Posterior cingulate gyrus (tissue), 11 donors: ENCODE data around the gene CCDC43.
"Not testable (repeated sequence)": the region's sequence is repeated elsewhere in the genome, so short reads cannot be mapped to it uniquely, and the experiment has no call there.

Experiments used
- DNase-seq, 10 donors: peaks; one replicate each; pipeline versions ENCODE4 v3.0.0 to v3.0.0-alpha.2; 2020 to 2021; ENCODE audit warnings: mixed read lengths in 3 of 10
- intact Hi-C: fragments of 100-400 bp; cut with DNase I; formaldehyde crosslinking; loops from one replicate; pipeline ENCODE4 v1.15.1; 2023

The CCDC43 gene

GRCh38 chr17:44689477-44690217 lies at the start of gene CCDC43:
CCDC43 (minus strand) TSS chr17:44689776; CDS start chr17:44689753, 23 bp downstream.
- DNase-seq, result peak; percentile 81 to 98 (median 91)
- intact Hi-C loops, result loop anchor here (2.0 to 10.0 kb wide), 2 partner anchors 19 to 185 kb away; partner anchors contain the start of genes DBF4B and GPATCH8

GRCh38 chr17:44738214-44738906 lies 48.8 kb upstream of the CCDC43 start:
- intact Hi-C loops, result no loop called here

GRCh38 chr17:44736551-44737240 lies 47.1 kb upstream of the CCDC43 start:
- intact Hi-C loops, result no loop called here

More at GRCh38 chr17:44738214-44738906, 48.8 kb upstream of the CCDC43 start:
- DNase-seq, result peak in 1 of 10 donors; percentile 41

GRCh38 chr17:44734272-44734671 lies 44.7 kb upstream of the CCDC43 start:
- intact Hi-C loops, result no loop called here
- peak in 1 of 10 donors; percentile 11 for DNase-seq

More at GRCh38 chr17:44736551-44737240, 47.1 kb upstream of the CCDC43 start:
- peak in 1 of 10 donors; percentile 41 for DNase-seq

- intact Hi-C loops, result no loop called here
- peak in 5 of 10 donors; percentile 22 to 90 (median 50) for DNase-seq
These were observed 44.2 kb upstream of the CCDC43 start for GRCh38 chr17:44733753-44734152.

- DNase-seq, intact Hi-C loops: not testable (repeated sequence)
These were observed 36.5 kb upstream of the CCDC43 start for GRCh38 chr17:44726121-44726520.

GRCh38 chr17:44722254-44722653 lies 32.7 kb upstream of the CCDC43 start:
- intact Hi-C loops, result no loop called here
- DNase-seq, result no peak

- intact Hi-C loops, result no loop called here
- DNase-seq, result no peak
These were observed 29.9 kb upstream of the CCDC43 start for GRCh38 chr17:44719444-44719843.

- intact Hi-C loops, result loop anchor here (2.0 kb wide), 1 partner anchor 20 kb away; the partner anchor contains the start of gene CCDC43
- peak; percentile 68 to 95 (median 76) for DNase-seq
These were observed 19.1 kb upstream of the CCDC43 start, which contains the start of gene DBF4B for GRCh38 chr17:44708401-44709263. DBF4B (plus strand) TSS chr17:44708665; CDS start chr17:44708821, 156 bp downstream.

- intact Hi-C loops, result loop anchor here (2.0 kb wide), 1 partner anchor 19 kb away; the partner anchor contains the start of gene CCDC43
- no peak for DNase-seq
These were observed 18.3 kb upstream of the CCDC43 start for GRCh38 chr17:44707755-44708400.

GRCh38 chr17:44700288-44700687 lies 10.7 kb upstream of the CCDC43 start:
- DNase-seq, intact Hi-C loops: not testable (repeated sequence)

GRCh38 chr17:44693609-44694008 lies 4.0 kb upstream of the CCDC43 start:
- intact Hi-C loops, result no loop called here
- DNase-seq, result no peak

- intact Hi-C loops, DNase-seq: not testable (repeated sequence)
These were observed 1.2 kb upstream of the CCDC43 start for GRCh38 chr17:44690746-44691306.

GRCh38 chr17:44688675-44689476 lies 700 bp downstream of the CCDC43 start:
- DNase-seq, result no peak
- intact Hi-C loops, result loop anchor here (2.0 to 10.0 kb wide), 2 partner anchors 20 to 184 kb away; partner anchors contain the start of genes DBF4B and GPATCH8

GRCh38 chr17:44688200-44688599 lies 1.4 kb downstream of the CCDC43 start:
- intact Hi-C loops, result loop anchor here (2.0 to 10.0 kb wide), 2 partner anchors 21 to 183 kb away; partner anchors contain the start of genes DBF4B and GPATCH8
- DNase-seq, result no peak

- intact Hi-C loops, result loop anchor here (2.0 to 10.0 kb wide), 2 partner anchors 21 to 183 kb away; partner anchors contain the start of genes DBF4B and GPATCH8
- DNase-seq, result no peak
These were observed 1.8 kb downstream of the CCDC43 start for GRCh38 chr17:44687756-44688155.

GRCh38 chr17:44683303-44683702 lies 6.3 kb downstream of the CCDC43 start:
- intact Hi-C loops, result loop anchor here (10.0 kb wide), 1 partner anchor 179 kb away; the partner anchor contains the start of gene GPATCH8
- DNase-seq, result not testable (repeated sequence)

GRCh38 chr17:44677136-44677535 lies 12.4 kb downstream of the CCDC43 start:
- intact Hi-C loops, result no loop called here
- no peak for DNase-seq
